ENCODE measurements around the gene HDAC4. TPM values are rescaled to one million over a fixed set of nuclear protein-coding genes. Genes with fewer than 3 reads are reported as not detected.

Gene HDAC4
- total and polyA plus RNA-seq, 9 donors, result 7.0 to 74.0 (median 46.3) TPM

GRCh38 chr2:239268549-239268948 is 132.3 kb downstream of the HDAC4 start:
- H3K4me1 ChIP-seq (ENCODE audit: insufficient read depth), result peaks cover 45% of the 10 kb centered on the region
- intact Hi-C loops (cut with DNase I), result loop anchor here in 1 of 4 donors (10.0 kb wide), 1 partner anchor 126 kb away; no protein-coding TSS in a partner anchor

GRCh38 chr2:239268082-239268481 is 132.7 kb downstream of the HDAC4 start:
- DNase-seq, result peak in 3 of 5 donors; percentile 42 to 52 (median 48)
- peaks cover 48% of the 10 kb centered on the region for H3K4me1 ChIP-seq (ENCODE audit: insufficient read depth)
- 40 to 56% (median 50%) methylated on average over 6 of the region's 6 CpGs for WGBS, 3 donors
- H3K9me3 ChIP-seq, result no peaks in the 10 kb centered on the region
- peak overlapping the region in 1 of 2 donors; percentile 49 for H3K27ac ChIP-seq
- H3K4me3 ChIP-seq, result no peak overlapping the region
- H3K27me3 ChIP-seq, result no peaks in the 10 kb centered on the region
- no peaks in the 10 kb centered on the region for H3K36me3 ChIP-seq
- intact Hi-C loops (cut with DNase I), result loop anchor here in 1 of 4 donors (10.0 kb wide), 1 partner anchor 127 kb away; no protein-coding TSS in a partner anchor
- TF ChIP-seq POLR2A (IDR thresholded peaks at IDR 0.05), result no peak
- no peak for TF ChIP-seq EP300 (IDR thresholded peaks at IDR 0.05)
- no peak for TF ChIP-seq CTCF (IDR thresholded peaks at IDR 0.05)

More at GRCh38 chr2:239268549-239268948, 132.3 kb downstream of the HDAC4 start:
- H3K36me3 ChIP-seq, result no peaks in the 10 kb centered on the region
- H3K9me3 ChIP-seq, result no peaks in the 10 kb centered on the region
- no peak overlapping the region for H3K4me3 ChIP-seq
- DNase-seq, result no peak
- TF ChIP-seq POLR2A (IDR thresholded peaks at IDR 0.05) (no peak), CTCF (IDR thresholded peaks at IDR 0.05) (no peak), EP300 (IDR thresholded peaks at IDR 0.05) (no peak)
- 79 to 85% (median 82%) methylated on average over 3 of the region's 3 CpGs for WGBS, 3 donors
- H3K27ac ChIP-seq, result peak overlapping the region in 1 of 2 donors; percentile 49
- no peaks in the 10 kb centered on the region for H3K27me3 ChIP-seq

DNA sequence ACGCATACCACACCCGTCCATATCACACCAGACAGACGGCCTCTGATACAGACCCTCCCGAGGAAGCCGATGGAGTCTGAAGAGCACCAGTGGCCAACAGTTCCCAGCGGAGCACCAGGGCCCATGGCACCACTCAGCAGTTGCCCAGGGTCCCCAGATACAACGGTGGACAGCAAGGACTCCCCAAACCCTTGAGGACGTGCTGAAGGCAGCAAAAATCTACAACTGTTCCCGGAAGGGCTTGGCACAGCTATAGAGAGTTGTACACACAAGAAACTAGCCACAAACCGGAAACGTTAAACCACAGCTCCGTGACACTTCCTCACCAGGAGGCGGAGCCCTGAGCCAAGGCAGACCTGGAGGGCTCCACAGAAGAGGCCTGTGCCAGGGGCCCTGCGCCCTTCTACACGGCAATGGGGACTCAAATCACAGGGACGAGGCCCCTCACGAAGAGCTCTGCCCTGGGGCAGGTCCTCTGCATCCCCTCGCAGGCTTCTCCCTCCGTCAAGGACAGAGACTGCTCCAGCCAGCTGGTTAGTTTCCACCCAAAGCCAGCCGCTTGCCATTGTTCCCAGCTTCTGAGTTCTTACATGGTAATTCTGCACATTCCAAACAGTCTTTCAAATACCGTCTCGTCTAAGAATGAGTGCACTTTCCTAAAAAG is 133.4 kb downstream of the HDAC4 start:
- 32 to 39% (median 38%) methylated on average over 22 of the region's 22 CpGs for WGBS, 3 donors
- Histone ChIP-seq H3K27ac (peak overlapping the region in 1 of 2 donors; percentile 49), H3K4me1 (ENCODE audit: insufficient read depth) (peaks cover 50% of the 10 kb centered on the region), H3K27me3 (no peaks in the 10 kb centered on the region), H3K36me3 (no peaks in the 10 kb centered on the region), H3K9me3 (no peaks in the 10 kb centered on the region), H3K4me3 (no peak overlapping the region)
- TF ChIP-seq CTCF (IDR thresholded peaks at IDR 0.05) (no peak), POLR2A (IDR thresholded peaks at IDR 0.05) (no peak), EP300 (IDR thresholded peaks at IDR 0.05) (no peak)
- intact Hi-C loops (cut with DNase I), result loop anchor here in 1 of 4 donors (10.0 kb wide), 1 partner anchor 127 kb away; no protein-coding TSS in a partner anchor
- DNase-seq, result peak; percentile 53 to 63 (median 58)

GRCh38 chr2:239266779-239267287 is 134.0 kb downstream of the HDAC4 start:
- H3K36me3 ChIP-seq, result no peaks in the 10 kb centered on the region
- intact Hi-C loops (cut with DNase I), result loop anchor here in 1 of 4 donors (10.0 kb wide), 1 partner anchor 128 kb away; no protein-coding TSS in a partner anchor
- H3K27me3 ChIP-seq, result no peaks in the 10 kb centered on the region
- H3K9me3 ChIP-seq, result no peaks in the 10 kb centered on the region
- no peak for DNase-seq
- WGBS, 3 donors, result 95 to 97% (median 96%) methylated on average over 10 of the region's 10 CpGs
- H3K27ac ChIP-seq, result no peak overlapping the region
- peaks cover 51% of the 10 kb centered on the region for H3K4me1 ChIP-seq (ENCODE audit: insufficient read depth)
- no peak overlapping the region for H3K4me3 ChIP-seq
- TF ChIP-seq CTCF (IDR thresholded peaks at IDR 0.05) (no peak), EP300 (IDR thresholded peaks at IDR 0.05) (no peak), POLR2A (IDR thresholded peaks at IDR 0.05) (no peak)
